GM23338 (cell line): Measurements from ENCODE around the gene VRK1. TPM values are rescaled to one million over a fixed set of nuclear protein-coding genes. Genes with fewer than 3 reads are reported as not detected.
"Not testable (repeated sequence)": the region's sequence is repeated elsewhere in the genome, so short reads cannot be mapped to it uniquely, and the experiment has no call there.

Source experiments
- ATAC-seq: fragments of 200-7000 bp; cut with Tn5 transposase; 3 replicates; pipeline ENCODE4 v1.9.1; 2020
- DNase-seq: peaks from one replicate; pipeline ENCODE4 v3.0.0-alpha.2; 2015; ENCODE audit warnings: low spot score
- H2AFZ ChIP-seq: fragments of 200-600 bp; sonication (generic); 2 replicates; pipeline ENCODE4 v1.8.0; 2016; ENCODE audit warnings: antibody characterized with exemption, mild to moderate bottlenecking, moderate library complexity
- H3F3A ChIP-seq: fragments of 200-600 bp; sonication (generic); replicated peaks from 2 replicates; pipeline ENCODE4 v1.8.0; 2017; ENCODE audit warnings: antibody characterized with exemption, mixed run types, low read depth
- H3K27ac ChIP-seq: fragments of 200-600 bp; sonication (generic); 2 replicates; pipeline ENCODE4 v1.6.1; 2016; ENCODE audit warnings: low read depth
- H3K27me3 ChIP-seq: fragments of 200-600 bp; sonication (generic); 2 replicates; pipeline ENCODE4 v1.8.0; 2016; ENCODE audit warnings: mild to moderate bottlenecking, mixed run types, moderate library complexity; ENCODE audit not compliant: insufficient read depth
- H3K36me3 ChIP-seq: fragments of 200-600 bp; sonication (generic); 2 replicates; pipeline ENCODE4 v1.8.0; 2016; ENCODE audit warnings: mild to moderate bottlenecking; ENCODE audit not compliant: insufficient read depth
- H3K4me1 ChIP-seq: fragments of 200-600 bp; sonication (generic); 2 replicates; pipeline ENCODE4 v1.8.0; 2016; ENCODE audit warnings: mild to moderate bottlenecking, moderate library complexity; ENCODE audit not compliant: insufficient read depth
- H3K4me2 ChIP-seq: fragments of 200-600 bp; sonication (generic); 2 replicates; pipeline ENCODE4 v1.7.1; 2017; ENCODE audit warnings: mixed run types
- H3K4me3 ChIP-seq: fragments of 200-600 bp; sonication (generic); 2 replicates; pipeline ENCODE4 v1.6.1; 2016; ENCODE audit warnings: mixed run types
- H3K79me2 ChIP-seq: fragments of 200-600 bp; sonication (generic); replicated peaks from 2 replicates; pipeline ENCODE4 v1.8.0; 2017; ENCODE audit warnings: mild to moderate bottlenecking; ENCODE audit not compliant: insufficient read depth
- H3K9me2 ChIP-seq: fragments of 200-600 bp; sonication (generic); 2 replicates; pipeline ENCODE4 v1.8.0; 2017; ENCODE audit not compliant: insufficient read depth
- H4K20me1 ChIP-seq: fragments of 200-600 bp; sonication (generic); replicated peaks from 2 replicates; pipeline ENCODE4 v1.8.0; 2017; ENCODE audit warnings: mild to moderate bottlenecking; ENCODE audit not compliant: insufficient read depth
- H3K27ac Mint-ChIP-seq: 2 replicates; pipeline ENCODE4 v1.8.0; 2020; ENCODE audit warnings: inconsistent platforms, mild to moderate bottlenecking, moderate library complexity, mixed read lengths
- H3K27me3 Mint-ChIP-seq: 3 replicates; pipeline ENCODE4 v1.8.0; 2022; ENCODE audit warnings: low read depth, mild to moderate bottlenecking, moderate library complexity, mixed read lengths, inconsistent platforms; ENCODE audit not compliant: insufficient read depth, poor library complexity
- H3K36me3 Mint-ChIP-seq: 3 replicates; pipeline ENCODE4 v1.8.0; 2021; ENCODE audit warnings: low read depth, mild to moderate bottlenecking, inconsistent platforms, moderate library complexity, mixed read lengths
- H3K4me1 Mint-ChIP-seq: 3 replicates; pipeline ENCODE4 v1.8.0; 2020; ENCODE audit warnings: mild to moderate bottlenecking, inconsistent platforms, mixed read lengths
- H3K4me3 Mint-ChIP-seq: 3 replicates; pipeline ENCODE4 v1.8.0; 2021; ENCODE audit warnings: moderate library complexity, mild to moderate bottlenecking, inconsistent platforms, mixed read lengths
- H3K9me3 Mint-ChIP-seq: 3 replicates; pipeline ENCODE4 v1.8.0; 2020; ENCODE audit warnings: moderate library complexity, mild to moderate bottlenecking, inconsistent platforms, mixed read lengths
- CREB1 ChIP-seq: fragments of 250-450 bp; sonication (Bioruptor Pico); IDR thresholded peaks from 2 replicates; pipeline ENCODE4 v1.5.0; 2020; ENCODE audit warnings: low read depth, mild to moderate bottlenecking, moderate library complexity
- CTCF ChIP-seq, 2 experiments: fragments of 200-600 bp in 1 of 2; sonication (generic) in 1 of 2; conservative IDR thresholded peaks; 2 replicates each; pipeline versions ENCODE4 v1.5.1 to v1.6.1; 2016 to 2017; ENCODE audit warnings: antibody characterized with exemption in 2 of 2, low read depth in 2 of 2, mild to moderate bottlenecking in 2 of 2, moderate library complexity in 1 of 2
- ETS1 ChIP-seq: IDR thresholded peaks from 2 replicates; pipeline ENCODE4 v1.6.1; 2016; ENCODE audit warnings: antibody characterized with exemption
- EZH2 ChIP-seq: fragments of 200-600 bp; sonication (generic); IDR thresholded peaks from one replicate; pipeline ENCODE4 v1.8.0; 2017; ENCODE audit warnings: antibody characterized with exemption, mild to moderate bottlenecking, low read depth; ENCODE audit not compliant: unreplicated experiment
- NANOG ChIP-seq: IDR thresholded peaks from 2 replicates; pipeline ENCODE4 v1.6.1; 2016; ENCODE audit warnings: antibody characterized with exemption, borderline replicate concordance
- POLR2AphosphoS5 ChIP-seq: IDR thresholded peaks from 2 replicates; pipeline ENCODE4 v1.6.1; 2016; ENCODE audit warnings: antibody characterized with exemption, low read depth
- STAT1 ChIP-seq: IDR thresholded peaks from one replicate; pipeline ENCODE4 v1.6.1; 2016; ENCODE audit warnings: antibody characterized with exemption; ENCODE audit not compliant: unreplicated experiment
- ZNF114 ChIP-seq: fragments of 250-450 bp; sonication (Bioruptor Pico); IDR thresholded peaks from 2 replicates; pipeline ENCODE4 v1.5.0; 2020; ENCODE audit warnings: mild to moderate bottlenecking, moderate library complexity
- ZNF331 ChIP-seq: fragments of 250-450 bp; sonication (Bioruptor Pico); IDR thresholded peaks from 2 replicates; pipeline ENCODE4 v1.5.0; 2020; ENCODE audit warnings: low read depth, mild to moderate bottlenecking, moderate library complexity
- polyA plus RNA-seq: library from polyadenylated mRNA; unstranded; fragments of >200 nt; fragmentation: Nextera tagmentation; extraction: Ambion mirVana; gene quantifications from 2 replicates; pipeline ENCODE4 v1.2.1, GENCODE V29; 2016
- total RNA-seq: library from RNA; depleted of rRNA; stranded (reverse); fragments of >200 nt; shearing (Covaris generic); gene quantifications from 2 replicates; pipeline ENCODE4 v1.2.3, GENCODE V29; 2014
- TF ChIP-seq, protein P1 (sequence below): IDR thresholded peaks from one replicate; pipeline ENCODE4 v1.6.1; 2018; ENCODE audit warnings: antibody characterized with exemption; ENCODE audit not compliant: unreplicated experiment

VRK1 gene
- total and polyA plus RNA-seq, 2 experiments from 2014 or later: 83.8 to 119 TPM

GRCh38 chr14:96881713-96882112, 84.5 kb downstream of the VRK1 start:
- Histone ChIP-seq H3K27ac (no peak overlapping the region), H3K9me2 (no peaks in the 10 kb centered on the region), H3K36me3 (no peaks in the 10 kb centered on the region; the same call in 1 of the 2 replicates), H3F3A (no peaks in the 10 kb centered on the region), H4K20me1 (no peaks in the 10 kb centered on the region), H2AFZ (no peak overlapping the region), H3K79me2 (no peaks in the 10 kb centered on the region), H3K4me1 (no peaks in the 10 kb centered on the region), H3K27me3 (no peaks in the 10 kb centered on the region), H3K4me2 (no peak overlapping the region), H3K4me3 (no peak overlapping the region)
- Mint-ChIP-seq H3K27ac (no peak overlapping the region), H3K9me3 (no peaks in the 10 kb centered on the region), H3K27me3 (no peaks in the 10 kb centered on the region), H3K4me1 (no peaks in the 10 kb centered on the region), H3K36me3 (peaks cover 31% of the 10 kb centered on the region), H3K4me3 (no peak overlapping the region)
- no peak for ATAC-seq
- TF ChIP-seq ZNF331 (CRISPR knock-in tag) (no peak), CREB1 (CRISPR knock-in tag) (no peak), CTCF (conservative IDR thresholded peaks at IDR 0.05; ENCODE audit: low read depth in 2 of 2) (no peak), POLR2AphosphoS5 (no peak), NANOG (no peak), EZH2 (no peak)
- DNase-seq: no peak

- H3F3A ChIP-seq, H3K27ac Mint-ChIP-seq, H3K4me3 Mint-ChIP-seq, H3K9me3 Mint-ChIP-seq, ATAC-seq, H3K36me3 ChIP-seq, H3K9me2 ChIP-seq, DNase-seq, H3K27me3 Mint-ChIP-seq, H3K4me2 ChIP-seq, H2AFZ ChIP-seq, H3K27me3 ChIP-seq, H3K79me2 ChIP-seq, H3K4me3 ChIP-seq, H4K20me1 ChIP-seq, H3K27ac ChIP-seq: not testable (repeated sequence)
- H3K4me1 Mint-ChIP-seq: peaks cover 20% of the 10 kb centered on the region
- peaks cover 16% of the 10 kb centered on the region for H3K4me1 ChIP-seq
- H3K36me3 Mint-ChIP-seq: peaks cover 31% of the 10 kb centered on the region
These were observed 86.8 kb downstream of the VRK1 start for GRCh38 chr14:96883974-96884373.

DNA sequence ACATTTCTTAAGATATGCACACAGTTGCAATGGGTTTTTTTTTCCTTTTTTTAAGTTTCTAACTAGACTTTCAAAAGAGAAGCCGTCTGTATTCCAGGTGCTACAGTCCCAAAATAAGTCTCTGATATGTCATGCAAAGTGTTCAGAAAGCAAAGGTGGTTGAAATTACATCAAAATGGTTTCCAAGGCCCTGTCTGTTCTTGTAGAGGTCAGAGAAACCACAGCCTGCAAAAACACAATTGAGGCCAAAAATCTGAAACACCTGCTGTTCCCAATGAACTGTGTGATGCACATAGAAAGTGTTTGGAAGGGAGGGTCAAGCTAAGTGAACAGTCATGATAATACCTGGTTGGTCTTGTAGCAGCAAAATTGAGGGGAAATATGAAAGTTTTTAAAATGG, 91.0 kb downstream of the VRK1 start:
- Histone ChIP-seq H3K79me2 (no peaks in the 10 kb centered on the region), H3K27ac (no peak overlapping the region), H3K4me2 (peak overlapping the region; percentile 20), H3K4me1 (peaks cover 19% of the 10 kb centered on the region), H3K36me3 (no peaks in the 10 kb centered on the region), H3F3A (no peaks in the 10 kb centered on the region), H3K27me3 (no peaks in the 10 kb centered on the region), H2AFZ (no peak overlapping the region), H4K20me1 (no peaks in the 10 kb centered on the region), H3K4me3 (no peak overlapping the region), H3K9me2 (no peaks in the 10 kb centered on the region)
- Mint-ChIP-seq H3K4me3 (no peak overlapping the region), H3K36me3 (peaks cover 3% of the 10 kb centered on the region; the same call in 2 of the 3 replicates), H3K27me3 (no peaks in the 10 kb centered on the region), H3K4me1 (peaks cover 21% of the 10 kb centered on the region), H3K27ac (no peak overlapping the region), H3K9me3 (no peaks in the 10 kb centered on the region)
- DNase-seq: no peak
- ATAC-seq: no peak; the same call in 2 of the 3 replicates
- TF ChIP-seq ZNF331 (CRISPR knock-in tag): no peak
- TF ChIP-seq, protein P1, sequence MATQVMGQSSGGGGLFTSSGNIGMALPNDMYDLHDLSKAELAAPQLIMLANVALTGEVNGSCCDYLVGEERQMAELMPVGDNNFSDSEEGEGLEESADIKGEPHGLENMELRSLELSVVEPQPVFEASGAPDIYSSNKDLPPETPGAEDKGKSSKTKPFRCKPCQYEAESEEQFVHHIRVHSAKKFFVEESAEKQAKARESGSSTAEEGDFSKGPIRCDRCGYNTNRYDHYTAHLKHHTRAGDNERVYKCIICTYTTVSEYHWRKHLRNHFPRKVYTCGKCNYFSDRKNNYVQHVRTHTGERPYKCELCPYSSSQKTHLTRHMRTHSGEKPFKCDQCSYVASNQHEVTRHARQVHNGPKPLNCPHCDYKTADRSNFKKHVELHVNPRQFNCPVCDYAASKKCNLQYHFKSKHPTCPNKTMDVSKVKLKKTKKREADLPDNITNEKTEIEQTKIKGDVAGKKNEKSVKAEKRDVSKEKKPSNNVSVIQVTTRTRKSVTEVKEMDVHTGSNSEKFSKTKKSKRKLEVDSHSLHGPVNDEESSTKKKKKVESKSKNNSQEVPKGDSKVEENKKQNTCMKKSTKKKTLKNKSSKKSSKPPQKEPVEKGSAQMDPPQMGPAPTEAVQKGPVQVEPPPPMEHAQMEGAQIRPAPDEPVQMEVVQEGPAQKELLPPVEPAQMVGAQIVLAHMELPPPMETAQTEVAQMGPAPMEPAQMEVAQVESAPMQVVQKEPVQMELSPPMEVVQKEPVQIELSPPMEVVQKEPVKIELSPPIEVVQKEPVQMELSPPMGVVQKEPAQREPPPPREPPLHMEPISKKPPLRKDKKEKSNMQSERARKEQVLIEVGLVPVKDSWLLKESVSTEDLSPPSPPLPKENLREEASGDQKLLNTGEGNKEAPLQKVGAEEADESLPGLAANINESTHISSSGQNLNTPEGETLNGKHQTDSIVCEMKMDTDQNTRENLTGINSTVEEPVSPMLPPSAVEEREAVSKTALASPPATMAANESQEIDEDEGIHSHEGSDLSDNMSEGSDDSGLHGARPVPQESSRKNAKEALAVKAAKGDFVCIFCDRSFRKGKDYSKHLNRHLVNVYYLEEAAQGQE: no peak
- no peak for TF ChIP-seq STAT1
- no peak for TF ChIP-seq EZH2
- no peak for TF ChIP-seq ZNF114 (CRISPR knock-in tag)
- no peak for TF ChIP-seq POLR2AphosphoS5
- TF ChIP-seq CREB1 (CRISPR knock-in tag): no peak
- TF ChIP-seq ETS1: no peak
